Measurements from ENCODE around the gene LRRC8D. TPM values are rescaled to one million over a fixed set of nuclear protein-coding genes. Genes with fewer than 3 reads are reported as not detected.

LRRC8D gene
- total RNA-seq, 5 donors from 2014 or later (not counting 1 experiment from before 2014, with no cell fraction given): 23.8 to 43.4 (median 33.0) TPM

GRCh38 chr1:89928506-89928905 lies 107.7 kb downstream of the LRRC8D start:
- peaks cover 50% of the 10 kb centered on the region for H3K36me3 Mint-ChIP-seq
- Histone ChIP-seq H3K4me3 (ENCODE audit: control insufficient read depth in 1 of 2, extremely low read depth in 1 of 2, low read length in 1 of 2) (no peak overlapping the region), H3K36me3 (ENCODE audit: control insufficient read depth in 2 of 2, extremely low read depth in 1 of 2, insufficient read depth in 1 of 2, low read length in 1 of 2) (peaks cover 7 to 17% of the 10 kb centered on the region in 2 donors), H3K27ac (ENCODE audit: low read length) (no peak overlapping the region), H3K9me3 (no peaks in the 10 kb centered on the region), H3K4me1 (ENCODE audit: control insufficient read depth in 1 of 2, extremely low read depth in 1 of 2, insufficient read depth in 2 of 2, low read length in 2 of 2) (peaks cover 0 to 4% of the 10 kb centered on the region in 2 experiments), H3K27me3 (replicated peaks in 1 of 2; ENCODE audit: control insufficient read depth in 2 of 2, extremely low read depth in 1 of 2, insufficient read depth in 2 of 2, low read length in 1 of 2) (no peaks in the 10 kb centered on the region)
- DNase-seq: no peak
- peak overlapping the region in 1 of 3 donors; percentile 7 for H3K4me3 Mint-ChIP-seq
- CTCF ChIA-PET: interaction anchor here in 1 of 2 donors (0.7 kb wide), 1 partner anchor 159 kb away, joined by 3 read pairs; no protein-coding TSS in a partner anchor
- no peak overlapping the region for H3K27ac Mint-ChIP-seq
- no peaks in the 10 kb centered on the region for H3K27me3 Mint-ChIP-seq
- peaks cover 26 to 28% (median 27%) of the 10 kb centered on the region in 3 donors for H3K4me1 Mint-ChIP-seq
- peaks cover 2 to 5% (median 3%) of the 10 kb centered on the region in 3 donors for H3K9me3 Mint-ChIP-seq
- ATAC-seq (replicated peaks in 1 of 4): no peak
- POLR2A ChIA-PET: no interaction called here
- WGBS (ENCODE audit: insufficient coverage): no CpG with 5 or more reads among the region's 2 CpGs

- no peak overlapping the region for H3K27ac Mint-ChIP-seq
- 98% methylated on average over 6 of the region's 6 CpGs for WGBS (ENCODE audit: insufficient coverage)
- ChIA-PET POLR2A (interaction anchor here in 1 of 2 donors (0.6 kb wide), 1 partner anchor 87 kb away, joined by 3 read pairs; no protein-coding TSS in a partner anchor), CTCF (no interaction called here)
- Histone ChIP-seq H3K4me1 (ENCODE audit: control insufficient read depth in 1 of 2, extremely low read depth in 1 of 2, insufficient read depth in 2 of 2, low read length in 2 of 2) (peaks cover 0 to 4% of the 10 kb centered on the region in 2 experiments), H3K4me3 (ENCODE audit: control insufficient read depth in 1 of 2, extremely low read depth in 1 of 2, low read length in 1 of 2) (no peak overlapping the region), H3K27me3 (replicated peaks in 1 of 2; ENCODE audit: control insufficient read depth in 2 of 2, extremely low read depth in 1 of 2, insufficient read depth in 2 of 2, low read length in 1 of 2) (no peaks in the 10 kb centered on the region), H3K27ac (ENCODE audit: low read length) (no peak overlapping the region), H3K36me3 (ENCODE audit: control insufficient read depth in 2 of 2, extremely low read depth in 1 of 2, insufficient read depth in 1 of 2, low read length in 1 of 2) (peaks cover 10 to 21% of the 10 kb centered on the region in 2 donors), H3K9me3 (no peaks in the 10 kb centered on the region)
- no peaks in the 10 kb centered on the region for H3K27me3 Mint-ChIP-seq
- H3K4me3 Mint-ChIP-seq: no peak overlapping the region
- peaks cover 26 to 28% (median 27%) of the 10 kb centered on the region in 3 donors for H3K4me1 Mint-ChIP-seq
- peaks cover 51% of the 10 kb centered on the region for H3K36me3 Mint-ChIP-seq
- DNase-seq: no peak
- H3K9me3 Mint-ChIP-seq: no peaks in the 10 kb centered on the region
- ATAC-seq (replicated peaks in 1 of 4): no peak
Observed at GRCh38 chr1:89929467-89930063, 108.7 kb downstream of the LRRC8D start.

GRCh38 chr1:89930579-89930978 lies 109.7 kb downstream of the LRRC8D start:
- peaks cover 10 to 23% of the 10 kb centered on the region in 2 donors for H3K36me3 ChIP-seq (ENCODE audit: control insufficient read depth in 2 of 2, extremely low read depth in 1 of 2, insufficient read depth in 1 of 2, low read length in 1 of 2)
- WGBS (ENCODE audit: insufficient coverage): no CpG with 5 or more reads among the region's 2 CpGs
- peaks cover 57% of the 10 kb centered on the region for H3K36me3 Mint-ChIP-seq
- no peak overlapping the region for H3K27ac Mint-ChIP-seq
- no peaks in the 10 kb centered on the region for H3K27me3 Mint-ChIP-seq
- no peak overlapping the region for H3K27ac ChIP-seq (ENCODE audit: low read length)
- ChIA-PET POLR2A (no interaction called here), CTCF (interaction anchor here in 1 of 2 donors (0.6 to 0.7 kb wide), 2 partner anchors 32 to 59 kb away, joined by 3 to 7 read pairs; no protein-coding TSS in a partner anchor)
- H3K4me3 Mint-ChIP-seq: no peak overlapping the region
- no peaks in the 10 kb centered on the region for H3K9me3 ChIP-seq
- peaks cover 26 to 28% (median 27%) of the 10 kb centered on the region in 3 donors for H3K4me1 Mint-ChIP-seq
- no peaks in the 10 kb centered on the region for H3K9me3 Mint-ChIP-seq
- H3K27me3 ChIP-seq (replicated peaks in 1 of 2; ENCODE audit: control insufficient read depth in 2 of 2, extremely low read depth in 1 of 2, insufficient read depth in 2 of 2, low read length in 1 of 2): no peaks in the 10 kb centered on the region
- H3K4me1 ChIP-seq (ENCODE audit: control insufficient read depth in 1 of 2, extremely low read depth in 1 of 2, insufficient read depth in 2 of 2, low read length in 2 of 2): peaks cover 0 to 4% of the 10 kb centered on the region in 2 experiments
- no peak for ATAC-seq (replicated peaks in 1 of 4)
- H3K4me3 ChIP-seq (ENCODE audit: control insufficient read depth in 1 of 2, extremely low read depth in 1 of 2, low read length in 1 of 2): no peak overlapping the region
- DNase-seq: no peak

- Mint-ChIP-seq H3K36me3 (peaks cover 56% of the 10 kb centered on the region), H3K4me3 (no peak overlapping the region), H3K27ac (no peak overlapping the region), H3K9me3 (no peaks in the 10 kb centered on the region), H3K4me1 (peaks cover 25 to 28% (median 26%) of the 10 kb centered on the region in 3 donors), H3K27me3 (no peaks in the 10 kb centered on the region)
- H3K36me3 ChIP-seq (ENCODE audit: control insufficient read depth in 2 of 2, extremely low read depth in 1 of 2, insufficient read depth in 1 of 2, low read length in 1 of 2): peaks cover 10 to 28% of the 10 kb centered on the region in 2 donors
- DNase-seq: no peak
- ChIA-PET POLR2A (no interaction called here), CTCF (interaction anchor here (0.7 to 0.8 kb wide), 2 partner anchors 12 to 293 kb away, joined by 3 read pairs; no protein-coding TSS in a partner anchor)
- no peak for ATAC-seq (replicated peaks in 1 of 4)
- no peaks in the 10 kb centered on the region for H3K9me3 ChIP-seq
- WGBS (ENCODE audit: insufficient coverage): 87% methylated on average over 3 of the region's 4 CpGs
- H3K4me3 ChIP-seq (ENCODE audit: control insufficient read depth in 1 of 2, extremely low read depth in 1 of 2, low read length in 1 of 2): no peak overlapping the region
- H3K27ac ChIP-seq (ENCODE audit: low read length): no peak overlapping the region
- H3K4me1 ChIP-seq (ENCODE audit: control insufficient read depth in 1 of 2, extremely low read depth in 1 of 2, insufficient read depth in 2 of 2, low read length in 2 of 2): peaks cover 0 to 4% of the 10 kb centered on the region in 2 experiments
- H3K27me3 ChIP-seq (replicated peaks in 1 of 2; ENCODE audit: control insufficient read depth in 2 of 2, extremely low read depth in 1 of 2, insufficient read depth in 2 of 2, low read length in 1 of 2): no peaks in the 10 kb centered on the region
Observed at GRCh38 chr1:89931964-89932363, 111.1 kb downstream of the LRRC8D start.

GRCh38 chr1:89932598-89933364 lies 111.9 kb downstream of the LRRC8D start:
- H3K36me3 Mint-ChIP-seq: peaks cover 56% of the 10 kb centered on the region
- Histone ChIP-seq H3K4me1 (ENCODE audit: control insufficient read depth in 1 of 2, extremely low read depth in 1 of 2, insufficient read depth in 2 of 2, low read length in 2 of 2) (peaks cover 0 to 4% of the 10 kb centered on the region in 2 experiments), H3K36me3 (ENCODE audit: control insufficient read depth in 2 of 2, extremely low read depth in 1 of 2, insufficient read depth in 1 of 2, low read length in 1 of 2) (peaks cover 10 to 29% of the 10 kb centered on the region in 2 donors), H3K4me3 (ENCODE audit: control insufficient read depth in 1 of 2, extremely low read depth in 1 of 2, low read length in 1 of 2) (no peak overlapping the region), H3K27ac (ENCODE audit: low read length) (no peak overlapping the region), H3K9me3 (no peaks in the 10 kb centered on the region), H3K27me3 (replicated peaks in 1 of 2; ENCODE audit: control insufficient read depth in 2 of 2, extremely low read depth in 1 of 2, insufficient read depth in 2 of 2, low read length in 1 of 2) (no peaks in the 10 kb centered on the region)
- H3K9me3 Mint-ChIP-seq: no peaks in the 10 kb centered on the region
- POLR2A ChIA-PET: no interaction called here
- no peak overlapping the region for H3K4me3 Mint-ChIP-seq
- CTCF ChIA-PET: interaction anchor here (0.7 to 0.8 kb wide), 2 partner anchors 12 to 294 kb away, joined by 3 read pairs; no protein-coding TSS in a partner anchor
- no peaks in the 10 kb centered on the region for H3K27me3 Mint-ChIP-seq
- ATAC-seq (replicated peaks in 1 of 4) (no peak), DNase-seq (no peak)
- 100% methylated on average over 2 of the region's 6 CpGs for WGBS (ENCODE audit: insufficient coverage)
- no peak overlapping the region for H3K27ac Mint-ChIP-seq
- H3K4me1 Mint-ChIP-seq: peaks cover 24 to 28% (median 25%) of the 10 kb centered on the region in 3 donors

DNA sequence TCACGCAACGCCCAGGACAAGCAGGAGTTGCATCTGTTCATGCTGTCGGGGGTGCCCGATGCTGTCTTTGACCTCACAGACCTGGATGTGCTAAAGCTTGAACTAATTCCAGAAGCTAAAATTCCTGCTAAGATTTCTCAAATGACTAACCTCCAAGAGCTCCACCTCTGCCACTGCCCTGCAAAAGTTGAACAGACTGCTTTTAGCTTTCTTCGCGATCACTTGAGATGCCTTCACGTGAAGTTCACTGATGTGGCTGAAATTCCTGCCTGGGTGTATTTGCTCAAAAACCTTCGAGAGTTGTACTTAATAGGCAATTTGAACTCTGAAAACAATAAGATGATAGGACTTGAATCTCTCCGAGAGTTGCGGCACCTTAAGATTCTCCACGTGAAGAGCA lies 113.6 kb downstream of the LRRC8D start:
- CTCF ChIA-PET: no interaction called here
- Mint-ChIP-seq H3K27ac (no peak overlapping the region), H3K4me3 (no peak overlapping the region), H3K36me3 (peaks cover 48% of the 10 kb centered on the region), H3K27me3 (no peaks in the 10 kb centered on the region), H3K9me3 (no peaks in the 10 kb centered on the region), H3K4me1 (peaks cover 11 to 12% (median 12%) of the 10 kb centered on the region in 3 donors)
- H3K4me3 ChIP-seq (ENCODE audit: control insufficient read depth in 1 of 2, extremely low read depth in 1 of 2, low read length in 1 of 2): no peak overlapping the region
- H3K27ac ChIP-seq (ENCODE audit: low read length): no peak overlapping the region
- H3K36me3 ChIP-seq (ENCODE audit: control insufficient read depth in 2 of 2, extremely low read depth in 1 of 2, insufficient read depth in 1 of 2, low read length in 1 of 2): peaks cover 10 to 29% of the 10 kb centered on the region in 2 donors
- DNase-seq (no peak), ATAC-seq (replicated peaks in 1 of 4) (no peak)
- WGBS (ENCODE audit: insufficient coverage): 91% methylated on average over 9 of the region's 11 CpGs
- peaks cover 0 to 4% of the 10 kb centered on the region in 2 experiments for H3K4me1 ChIP-seq (ENCODE audit: control insufficient read depth in 1 of 2, extremely low read depth in 1 of 2, insufficient read depth in 2 of 2, low read length in 2 of 2)
- H3K27me3 ChIP-seq (replicated peaks in 1 of 2; ENCODE audit: control insufficient read depth in 2 of 2, extremely low read depth in 1 of 2, insufficient read depth in 2 of 2, low read length in 1 of 2): no peaks in the 10 kb centered on the region
- POLR2A ChIA-PET: no interaction called here
- no peaks in the 10 kb centered on the region for H3K9me3 ChIP-seq
